ENCODE data around the gene CDKN1A. TPM values are rescaled to one million over a fixed set of nuclear protein-coding genes. Genes with fewer than 3 reads are reported as not detected.
"Not testable (repeated sequence)": the region's sequence is repeated elsewhere in the genome, so short reads cannot be mapped to it uniquely, and the experiment has no call there.

CDKN1A gene
- total and polyA plus RNA-seq, 9 donors, result 61.8 to 163 (median 145) TPM

DNA sequence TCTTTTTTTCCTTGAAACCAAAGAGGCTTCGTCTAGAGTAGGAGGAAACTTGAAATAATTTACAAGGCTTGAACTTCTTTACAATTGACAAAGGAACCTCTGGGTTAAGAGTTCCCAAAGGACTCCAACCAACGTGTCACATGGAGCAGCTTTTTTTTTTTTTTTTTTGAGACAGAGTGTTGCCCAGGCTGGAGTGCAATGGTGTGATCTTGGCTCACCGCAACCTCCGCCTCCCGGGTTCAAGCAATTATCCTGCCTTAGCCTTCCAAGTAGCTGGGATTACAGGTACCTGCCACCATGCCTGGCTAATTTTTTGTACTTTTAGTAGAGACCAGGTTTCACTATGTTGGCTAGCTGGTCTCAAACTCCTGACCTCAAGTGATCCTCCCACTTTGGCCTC is 24.0 kb upstream of the CDKN1A start:
- not testable (repeated sequence) for H3K9me3 ChIP-seq (replicated peaks; ENCODE audit: control insufficient read depth, low read depth, low read length); H3K36me3 ChIP-seq (ENCODE audit: control insufficient read depth, insufficient read depth, low read length); DNase-seq; H3K27ac ChIP-seq (ENCODE audit: low read length); H3K27me3 ChIP-seq (ENCODE audit: control insufficient read depth, insufficient read depth, low read length); H3K4me3 ChIP-seq (ENCODE audit: low read length)
- peaks cover 13% of the 10 kb centered on the region for H3K4me1 ChIP-seq (ENCODE audit: control insufficient read depth, insufficient read depth, low read length)
- no CpG with 5 or more reads among the region's 5 CpGs for WGBS (ENCODE audit: insufficient coverage)

DNA sequence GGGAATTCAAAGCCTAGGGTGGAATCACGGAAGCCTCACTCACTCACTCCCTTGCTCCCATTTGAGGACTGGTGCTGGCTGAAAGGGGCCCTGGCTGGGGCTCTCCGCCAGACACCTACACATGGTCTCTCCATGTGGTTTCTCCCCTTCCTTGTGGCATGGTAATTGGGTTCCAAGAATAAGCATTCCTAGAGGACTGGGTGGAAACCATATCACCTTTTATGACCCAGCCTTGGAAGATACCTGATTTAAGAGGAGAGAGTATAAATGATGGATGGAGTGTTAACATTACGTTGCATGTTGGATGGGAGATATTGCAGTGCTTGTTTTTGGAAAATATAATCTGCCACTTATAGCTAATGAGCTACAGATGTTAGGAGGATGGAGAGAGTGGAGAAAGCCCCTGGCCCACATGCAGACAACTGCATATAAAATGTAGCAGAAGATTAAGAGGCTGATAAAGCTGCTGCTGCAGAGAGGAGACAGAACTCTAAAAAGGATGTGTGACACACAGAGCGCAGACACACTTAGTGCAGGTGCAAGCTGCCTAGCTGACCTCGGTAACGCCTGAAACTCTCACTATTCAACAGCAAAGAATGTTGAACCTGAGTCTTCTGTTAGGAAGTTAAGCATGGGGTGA is 23.3 kb upstream of the CDKN1A start:
- peak; percentile 53 for DNase-seq
- Histone ChIP-seq H3K4me3 (ENCODE audit: low read length) (no peak overlapping the region), H3K36me3 (ENCODE audit: control insufficient read depth, insufficient read depth, low read length) (no peaks in the 10 kb centered on the region), H3K4me1 (ENCODE audit: control insufficient read depth, insufficient read depth, low read length) (peaks cover 12% of the 10 kb centered on the region), H3K27ac (ENCODE audit: low read length) (no peak overlapping the region), H3K9me3 (replicated peaks; ENCODE audit: control insufficient read depth, low read depth, low read length) (no peaks in the 10 kb centered on the region), H3K27me3 (ENCODE audit: control insufficient read depth, insufficient read depth, low read length) (peaks cover 4% of the 10 kb centered on the region)
- WGBS (ENCODE audit: insufficient coverage), result no CpG with 5 or more reads among the region's 6 CpGs

DNA sequence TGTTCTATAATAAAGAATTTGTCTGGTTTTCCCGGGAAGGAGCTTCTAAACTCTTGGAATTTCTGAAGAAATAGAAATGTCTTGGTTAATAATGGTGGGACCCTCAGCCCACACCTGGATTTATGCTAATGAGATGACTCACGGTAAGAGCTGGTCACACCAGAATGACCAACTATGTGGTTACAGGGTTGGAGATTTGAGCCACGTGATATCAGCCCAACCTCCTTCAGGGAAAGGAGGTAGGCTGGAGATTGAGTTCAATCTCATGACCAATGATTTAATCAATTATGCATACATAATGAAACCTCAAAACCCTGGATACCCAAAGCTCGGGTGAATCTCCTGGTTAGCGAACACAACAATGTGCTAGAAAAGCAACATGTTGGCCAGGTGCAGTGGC is 22.1 kb upstream of the CDKN1A start:
- H3K27ac ChIP-seq (ENCODE audit: low read length), result no peak overlapping the region
- no peak overlapping the region for H3K4me3 ChIP-seq (ENCODE audit: low read length)
- peaks cover 18% of the 10 kb centered on the region for H3K4me1 ChIP-seq (ENCODE audit: control insufficient read depth, insufficient read depth, low read length)
- WGBS (ENCODE audit: insufficient coverage), result 83% methylated on average over 2 of the region's 5 CpGs
- DNase-seq, result no peak
- H3K36me3 ChIP-seq (ENCODE audit: control insufficient read depth, insufficient read depth, low read length), result no peaks in the 10 kb centered on the region
- H3K27me3 ChIP-seq (ENCODE audit: control insufficient read depth, insufficient read depth, low read length), result peaks cover 14% of the 10 kb centered on the region
- H3K9me3 ChIP-seq (replicated peaks; ENCODE audit: control insufficient read depth, low read depth, low read length), result no peaks in the 10 kb centered on the region

DNA sequence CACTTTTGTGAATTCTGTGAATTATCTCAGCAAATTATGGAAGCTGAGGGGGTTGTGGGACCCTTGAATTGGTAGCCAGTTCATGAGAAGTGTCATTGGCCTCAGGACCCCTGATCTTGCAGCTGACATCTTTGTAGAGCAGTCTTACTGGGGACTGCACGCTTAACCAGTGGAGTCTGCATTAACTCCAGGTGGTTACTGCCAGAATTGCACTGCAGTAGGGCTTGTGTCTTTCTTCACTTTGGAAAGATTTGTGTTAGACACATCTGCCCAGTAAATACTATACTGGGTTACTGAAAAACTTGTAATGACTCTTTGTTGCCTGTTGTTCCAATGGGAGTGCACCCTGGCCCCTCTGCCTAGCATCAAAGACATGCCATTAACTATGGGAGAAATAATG is 21.2 kb upstream of the CDKN1A start:
- Histone ChIP-seq H3K27me3 (ENCODE audit: control insufficient read depth, insufficient read depth, low read length) (peaks cover 18% of the 10 kb centered on the region), H3K36me3 (ENCODE audit: control insufficient read depth, insufficient read depth, low read length) (no peaks in the 10 kb centered on the region), H3K9me3 (replicated peaks; ENCODE audit: control insufficient read depth, low read depth, low read length) (no peaks in the 10 kb centered on the region), H3K27ac (ENCODE audit: low read length) (no peak overlapping the region), H3K4me3 (ENCODE audit: low read length) (no peak overlapping the region), H3K4me1 (ENCODE audit: control insufficient read depth, insufficient read depth, low read length) (peaks cover 18% of the 10 kb centered on the region)
- WGBS (ENCODE audit: insufficient coverage), result no CpG with 5 or more reads among the region's 1 CpG
- DNase-seq, result no peak

DNA sequence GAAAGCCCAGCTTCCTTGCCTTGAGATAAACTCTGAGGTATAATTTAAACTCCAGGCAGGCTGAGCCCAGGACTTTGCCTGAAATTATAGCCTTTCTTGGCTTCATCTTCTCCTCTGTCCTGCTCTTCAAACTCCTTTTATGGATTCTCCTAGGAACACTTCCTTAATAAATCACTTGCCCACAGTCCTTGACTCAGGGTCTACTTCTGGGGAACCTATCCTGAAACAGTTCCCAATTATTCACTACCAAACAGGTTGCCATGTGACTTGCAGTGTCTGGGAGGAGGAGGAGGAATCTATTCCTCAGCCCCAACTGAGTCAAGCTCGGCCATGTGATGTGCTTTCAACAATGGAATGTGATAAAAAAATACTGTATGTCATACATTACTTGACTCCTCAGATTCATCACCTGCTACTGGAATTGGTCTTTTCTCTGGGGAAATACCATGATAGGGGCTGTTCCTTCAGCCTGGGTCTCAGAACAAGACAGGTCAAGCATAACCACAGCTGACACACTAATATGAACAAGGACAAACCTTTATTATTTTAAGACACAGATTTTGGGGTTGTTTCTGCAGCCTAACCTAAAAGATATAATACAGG is 20.5 kb upstream of the CDKN1A start:
- Histone ChIP-seq H3K4me1 (ENCODE audit: control insufficient read depth, insufficient read depth, low read length) (peaks cover 20% of the 10 kb centered on the region), H3K27me3 (ENCODE audit: control insufficient read depth, insufficient read depth, low read length) (peaks cover 24% of the 10 kb centered on the region), H3K9me3 (replicated peaks; ENCODE audit: control insufficient read depth, low read depth, low read length) (no peaks in the 10 kb centered on the region), H3K27ac (ENCODE audit: low read length) (no peak overlapping the region), H3K36me3 (ENCODE audit: control insufficient read depth, insufficient read depth, low read length) (no peaks in the 10 kb centered on the region), H3K4me3 (ENCODE audit: low read length) (no peak overlapping the region)
- no CpG with 5 or more reads among the region's 1 CpG for WGBS (ENCODE audit: insufficient coverage)
- DNase-seq, result no peak

DNA sequence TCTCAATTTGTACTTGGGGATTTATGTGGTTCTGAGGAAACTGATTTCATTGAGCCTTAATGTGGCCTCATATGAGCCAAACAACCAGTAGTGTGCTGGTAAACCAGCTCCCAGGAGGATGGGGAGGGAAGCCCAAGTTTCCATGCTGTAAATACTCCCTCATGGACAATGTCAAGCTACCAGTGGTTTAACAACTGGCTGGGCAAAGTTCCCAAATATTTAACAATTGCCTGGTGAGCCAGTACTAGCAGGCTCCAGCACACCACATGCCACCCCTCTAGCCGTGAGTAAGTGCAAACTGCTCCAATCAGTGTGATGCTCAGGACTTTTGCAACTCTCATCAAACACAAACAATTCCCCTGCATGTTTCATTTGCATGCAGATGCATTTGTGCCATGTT is 19.2 kb upstream of the CDKN1A start:
- DNase-seq, result peak; percentile 49
- Histone ChIP-seq H3K36me3 (ENCODE audit: control insufficient read depth, insufficient read depth, low read length) (no peaks in the 10 kb centered on the region), H3K4me3 (ENCODE audit: low read length) (no peak overlapping the region), H3K27ac (ENCODE audit: low read length) (no peak overlapping the region), H3K27me3 (ENCODE audit: control insufficient read depth, insufficient read depth, low read length) (peaks cover 26% of the 10 kb centered on the region), H3K9me3 (replicated peaks; ENCODE audit: control insufficient read depth, low read depth, low read length) (no peaks in the 10 kb centered on the region), H3K4me1 (ENCODE audit: control insufficient read depth, insufficient read depth, low read length) (peaks cover 20% of the 10 kb centered on the region)
- WGBS (ENCODE audit: insufficient coverage), result 18% methylated on average over 1 of the region's 1 CpG

DNA sequence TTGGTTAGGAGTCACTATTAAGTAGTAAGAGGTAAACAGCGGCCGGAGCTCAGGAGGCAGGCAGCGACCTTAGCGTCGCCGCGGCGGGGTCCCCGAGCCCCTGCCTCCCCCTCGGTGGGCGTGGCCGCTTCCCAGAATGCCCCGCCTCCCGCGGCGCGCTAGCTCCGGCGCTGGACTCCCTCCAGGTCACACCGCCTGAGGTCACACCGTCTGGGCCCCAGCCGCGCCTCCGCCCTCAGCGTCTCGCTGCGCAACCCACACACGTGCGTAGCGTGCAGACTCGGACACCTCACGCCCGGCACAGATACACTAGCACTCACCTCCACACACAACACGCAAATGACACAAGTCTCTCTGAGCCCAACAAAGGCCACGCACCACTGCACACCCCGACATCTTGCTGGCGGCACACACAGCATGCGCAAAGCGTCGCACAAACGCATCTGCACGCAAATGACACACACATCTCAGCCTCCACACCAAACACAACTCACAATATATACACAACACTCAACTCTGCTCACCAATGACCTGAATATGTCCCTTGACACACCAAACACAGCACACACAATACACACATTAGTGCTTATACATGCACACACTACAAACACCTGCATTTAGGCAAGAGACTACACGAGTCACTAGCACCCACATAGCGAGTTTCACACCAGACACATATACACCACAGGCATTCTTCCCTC is 17.6 kb upstream of the CDKN1A start:
- H3K4me1 ChIP-seq (ENCODE audit: control insufficient read depth, insufficient read depth, low read length), result peaks cover 15% of the 10 kb centered on the region
- no peaks in the 10 kb centered on the region for H3K9me3 ChIP-seq (replicated peaks; ENCODE audit: control insufficient read depth, low read depth, low read length)
- H3K27me3 ChIP-seq (ENCODE audit: control insufficient read depth, insufficient read depth, low read length), result peaks cover 26% of the 10 kb centered on the region
- peak; percentile 54 for DNase-seq
- no peaks in the 10 kb centered on the region for H3K36me3 ChIP-seq (ENCODE audit: control insufficient read depth, insufficient read depth, low read length)
- no peak overlapping the region for H3K27ac ChIP-seq (ENCODE audit: low read length)
- 14% methylated on average over 44 of the region's 44 CpGs for WGBS (ENCODE audit: insufficient coverage)
- H3K4me3 ChIP-seq (ENCODE audit: low read length), result peak overlapping the region; percentile 13

DNA sequence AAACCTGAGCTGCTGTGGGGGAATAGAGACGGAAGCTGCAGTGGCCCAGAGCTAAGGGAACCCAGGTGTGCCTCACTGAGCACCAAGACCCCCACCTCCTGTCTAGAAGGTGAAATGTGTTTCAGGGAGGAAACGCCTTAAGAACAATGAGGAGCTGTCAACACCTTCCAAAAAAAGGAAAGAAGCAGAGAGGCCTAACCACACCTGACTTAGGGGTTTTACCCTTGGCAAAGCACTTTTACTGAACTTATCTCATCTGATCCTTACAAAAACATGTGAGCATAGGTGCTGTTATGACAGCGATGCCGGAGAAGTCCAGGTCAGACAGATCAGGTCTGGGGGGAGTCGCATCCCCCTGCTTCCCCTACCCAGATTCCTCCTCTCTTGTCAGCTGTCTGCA is 16.1 kb upstream of the CDKN1A start:
- WGBS (ENCODE audit: insufficient coverage), result 78% methylated on average over 4 of the region's 5 CpGs

DNA sequence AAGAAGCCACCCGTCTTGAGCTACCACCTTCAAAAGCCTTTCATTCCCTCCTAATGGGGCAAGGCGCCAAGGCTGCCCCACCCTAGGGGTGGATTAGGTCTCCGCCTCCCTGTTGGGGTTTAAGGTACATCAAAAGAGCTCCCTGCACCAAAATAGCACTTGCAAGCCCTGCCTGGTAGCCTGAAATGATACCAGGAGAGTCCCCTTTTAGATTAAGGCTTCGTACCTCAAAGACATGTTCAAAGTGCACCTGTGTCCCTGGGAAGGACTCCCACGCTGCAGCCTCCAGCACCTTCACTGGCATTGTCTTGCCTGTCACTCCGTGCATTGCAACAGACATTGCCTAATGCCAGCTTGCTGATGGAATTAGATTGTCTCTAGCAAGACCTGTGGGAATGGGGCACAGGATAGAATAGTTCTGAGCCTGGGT is 15.7 kb upstream of the CDKN1A start:
- peaks cover 26% of the 10 kb centered on the region for H3K4me1 ChIP-seq (ENCODE audit: control insufficient read depth, insufficient read depth, low read length)
- no peak overlapping the region for H3K4me3 ChIP-seq (ENCODE audit: low read length)
- no peak overlapping the region for H3K27ac ChIP-seq (ENCODE audit: low read length)
- no peak for DNase-seq
- no peaks in the 10 kb centered on the region for H3K36me3 ChIP-seq (ENCODE audit: control insufficient read depth, insufficient read depth, low read length)
- no peaks in the 10 kb centered on the region for H3K9me3 ChIP-seq (replicated peaks; ENCODE audit: control insufficient read depth, low read depth, low read length)
- peaks cover 26% of the 10 kb centered on the region for H3K27me3 ChIP-seq (ENCODE audit: control insufficient read depth, insufficient read depth, low read length)
- WGBS (ENCODE audit: insufficient coverage), result 46% methylated on average over 2 of the region's 6 CpGs

More for the DNA sequence above, 16.1 kb upstream of the CDKN1A start:
- Histone ChIP-seq H3K36me3 (ENCODE audit: control insufficient read depth, insufficient read depth, low read length) (no peaks in the 10 kb centered on the region), H3K4me1 (ENCODE audit: control insufficient read depth, insufficient read depth, low read length) (peaks cover 22% of the 10 kb centered on the region), H3K4me3 (ENCODE audit: low read length) (no peak overlapping the region), H3K27me3 (ENCODE audit: control insufficient read depth, insufficient read depth, low read length) (peaks cover 26% of the 10 kb centered on the region), H3K9me3 (replicated peaks; ENCODE audit: control insufficient read depth, low read depth, low read length) (no peaks in the 10 kb centered on the region), H3K27ac (ENCODE audit: low read length) (no peak overlapping the region)
- DNase-seq, result no peak

Measured in muscle of leg (tissue), 11 donors.